ENCODE results near the gene CSF2.

DNA sequence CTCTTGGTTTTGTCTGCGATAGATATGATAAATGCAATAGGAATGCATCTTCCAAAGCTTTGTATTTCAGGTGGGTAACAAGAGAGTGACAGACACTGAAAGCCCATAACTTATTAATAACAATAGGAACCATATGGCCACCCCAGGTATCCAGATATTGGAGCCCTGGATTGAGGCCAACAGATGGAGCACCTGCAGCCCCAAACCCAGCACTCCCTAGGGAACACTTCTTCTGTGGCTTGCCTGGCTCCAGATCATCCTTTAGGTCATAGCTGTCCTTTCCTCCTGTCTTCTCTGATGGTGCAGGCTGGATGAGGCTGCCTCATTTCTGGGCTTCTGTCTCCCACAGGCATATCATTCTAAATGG, 18.2 kb upstream of the CSF2 start:
- TF ChIP-seq, protein P1, sequence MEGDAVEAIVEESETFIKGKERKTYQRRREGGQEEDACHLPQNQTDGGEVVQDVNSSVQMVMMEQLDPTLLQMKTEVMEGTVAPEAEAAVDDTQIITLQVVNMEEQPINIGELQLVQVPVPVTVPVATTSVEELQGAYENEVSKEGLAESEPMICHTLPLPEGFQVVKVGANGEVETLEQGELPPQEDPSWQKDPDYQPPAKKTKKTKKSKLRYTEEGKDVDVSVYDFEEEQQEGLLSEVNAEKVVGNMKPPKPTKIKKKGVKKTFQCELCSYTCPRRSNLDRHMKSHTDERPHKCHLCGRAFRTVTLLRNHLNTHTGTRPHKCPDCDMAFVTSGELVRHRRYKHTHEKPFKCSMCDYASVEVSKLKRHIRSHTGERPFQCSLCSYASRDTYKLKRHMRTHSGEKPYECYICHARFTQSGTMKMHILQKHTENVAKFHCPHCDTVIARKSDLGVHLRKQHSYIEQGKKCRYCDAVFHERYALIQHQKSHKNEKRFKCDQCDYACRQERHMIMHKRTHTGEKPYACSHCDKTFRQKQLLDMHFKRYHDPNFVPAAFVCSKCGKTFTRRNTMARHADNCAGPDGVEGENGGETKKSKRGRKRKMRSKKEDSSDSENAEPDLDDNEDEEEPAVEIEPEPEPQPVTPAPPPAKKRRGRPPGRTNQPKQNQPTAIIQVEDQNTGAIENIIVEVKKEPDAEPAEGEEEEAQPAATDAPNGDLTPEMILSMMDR (IDR thresholded peaks at IDR 0.05): no peak
- TF ChIP-seq EZH2 (IDR thresholded peaks at IDR 0.05; ENCODE audit: borderline replicate concordance, insufficient read depth, low read depth, low read length, poor library complexity, severe bottlenecking): no peak

Data from B cell (primary cell).